ENCODE results near the gene KBTBD6. TPM values are rescaled to one million over a fixed set of nuclear protein-coding genes. Genes with fewer than 3 reads are reported as not detected.

The KBTBD6 gene
- total and polyA plus RNA-seq, 4 donors: 2.1 to 5.1 (median 3.8) TPM

- Histone ChIP-seq H3K9me3 (ENCODE audit: control insufficient read depth in 4 of 4, low read length in 3 of 4) (no peaks in the 10 kb centered on the region), H3K27ac (ENCODE audit: low read depth in 1 of 2, low read length in 2 of 2) (no peak overlapping the region), H3K4me1 (ENCODE audit: control insufficient read depth in 4 of 4, insufficient read depth in 4 of 4, low read length in 3 of 4) (no peaks in the 10 kb centered on the region), H3K4me3 (ENCODE audit: low read depth in 1 of 3, low read length in 3 of 3) (no peak overlapping the region), H3K9ac (ENCODE audit: low read depth in 1 of 2, low read length in 2 of 2) (no peak overlapping the region), H3K36me3 (ENCODE audit: control insufficient read depth in 4 of 4, insufficient read depth in 3 of 4, low read depth in 1 of 4, low read length in 3 of 4) (peaks cover 0 to 1% (median 0%) of the 10 kb centered on the region in 4 donors), H3K27me3 (ENCODE audit: control insufficient read depth in 4 of 4, insufficient read depth in 4 of 4, low read length in 3 of 4) (no peaks in the 10 kb centered on the region)
- TF ChIP-seq FOXA2 (IDR thresholded peaks at IDR 0.05) (no peak), YY1 (IDR thresholded peaks at IDR 0.05) (no peak), TAF1 (conservative IDR thresholded peaks at IDR 0.05) (no peak), NR2F2 (IDR thresholded peaks at IDR 0.05) (no peak), HNF4G (IDR thresholded peaks at IDR 0.05) (no peak), RAD21 (IDR thresholded peaks at IDR 0.05) (no peak), RXRA (IDR thresholded peaks at IDR 0.05) (no peak), REST (IDR thresholded peaks at IDR 0.05) (no peak), JUND (IDR thresholded peaks at IDR 0.05) (no peak), HNF4A (conservative IDR thresholded peaks at IDR 0.05) (no peak), EGR1 (IDR thresholded peaks at IDR 0.05; ENCODE audit: low read depth in 2 of 2) (no peak), FOXA1 (IDR thresholded peaks at IDR 0.05) (no peak), GABPA (IDR thresholded peaks at IDR 0.05 in 1 of 2, conservative IDR thresholded peaks at IDR 0.05 in 1 of 2) (no peak), SP1 (IDR thresholded peaks at IDR 0.05) (no peak)
- TF ChIP-seq, protein P1, sequence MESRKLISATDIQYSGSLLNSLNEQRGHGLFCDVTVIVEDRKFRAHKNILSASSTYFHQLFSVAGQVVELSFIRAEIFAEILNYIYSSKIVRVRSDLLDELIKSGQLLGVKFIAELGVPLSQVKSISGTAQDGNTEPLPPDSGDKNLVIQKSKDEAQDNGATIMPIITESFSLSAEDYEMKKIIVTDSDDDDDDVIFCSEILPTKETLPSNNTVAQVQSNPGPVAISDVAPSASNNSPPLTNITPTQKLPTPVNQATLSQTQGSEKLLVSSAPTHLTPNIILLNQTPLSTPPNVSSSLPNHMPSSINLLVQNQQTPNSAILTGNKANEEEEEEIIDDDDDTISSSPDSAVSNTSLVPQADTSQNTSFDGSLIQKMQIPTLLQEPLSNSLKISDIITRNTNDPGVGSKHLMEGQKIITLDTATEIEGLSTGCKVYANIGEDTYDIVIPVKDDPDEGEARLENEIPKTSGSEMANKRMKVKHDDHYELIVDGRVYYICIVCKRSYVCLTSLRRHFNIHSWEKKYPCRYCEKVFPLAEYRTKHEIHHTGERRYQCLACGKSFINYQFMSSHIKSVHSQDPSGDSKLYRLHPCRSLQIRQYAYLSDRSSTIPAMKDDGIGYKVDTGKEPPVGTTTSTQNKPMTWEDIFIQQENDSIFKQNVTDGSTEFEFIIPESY (IDR thresholded peaks at IDR 0.05): no peak
- TF ChIP-seq, protein P2, sequence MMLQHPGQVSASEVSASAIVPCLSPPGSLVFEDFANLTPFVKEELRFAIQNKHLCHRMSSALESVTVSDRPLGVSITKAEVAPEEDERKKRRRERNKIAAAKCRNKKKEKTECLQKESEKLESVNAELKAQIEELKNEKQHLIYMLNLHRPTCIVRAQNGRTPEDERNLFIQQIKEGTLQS (IDR thresholded peaks at IDR 0.05): no peak
- TF ChIP-seq, protein P3, sequence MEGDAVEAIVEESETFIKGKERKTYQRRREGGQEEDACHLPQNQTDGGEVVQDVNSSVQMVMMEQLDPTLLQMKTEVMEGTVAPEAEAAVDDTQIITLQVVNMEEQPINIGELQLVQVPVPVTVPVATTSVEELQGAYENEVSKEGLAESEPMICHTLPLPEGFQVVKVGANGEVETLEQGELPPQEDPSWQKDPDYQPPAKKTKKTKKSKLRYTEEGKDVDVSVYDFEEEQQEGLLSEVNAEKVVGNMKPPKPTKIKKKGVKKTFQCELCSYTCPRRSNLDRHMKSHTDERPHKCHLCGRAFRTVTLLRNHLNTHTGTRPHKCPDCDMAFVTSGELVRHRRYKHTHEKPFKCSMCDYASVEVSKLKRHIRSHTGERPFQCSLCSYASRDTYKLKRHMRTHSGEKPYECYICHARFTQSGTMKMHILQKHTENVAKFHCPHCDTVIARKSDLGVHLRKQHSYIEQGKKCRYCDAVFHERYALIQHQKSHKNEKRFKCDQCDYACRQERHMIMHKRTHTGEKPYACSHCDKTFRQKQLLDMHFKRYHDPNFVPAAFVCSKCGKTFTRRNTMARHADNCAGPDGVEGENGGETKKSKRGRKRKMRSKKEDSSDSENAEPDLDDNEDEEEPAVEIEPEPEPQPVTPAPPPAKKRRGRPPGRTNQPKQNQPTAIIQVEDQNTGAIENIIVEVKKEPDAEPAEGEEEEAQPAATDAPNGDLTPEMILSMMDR (IDR thresholded peaks at IDR 0.05; ENCODE audit: low read depth, low read length, missing input control): no peak
- TF ChIP-seq, protein P4, sequence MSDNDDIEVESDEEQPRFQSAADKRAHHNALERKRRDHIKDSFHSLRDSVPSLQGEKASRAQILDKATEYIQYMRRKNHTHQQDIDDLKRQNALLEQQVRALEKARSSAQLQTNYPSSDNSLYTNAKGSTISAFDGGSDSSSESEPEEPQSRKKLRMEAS (IDR thresholded peaks at IDR 0.05): no peak
- 78% methylated on average over 2 of the region's 2 CpGs for WGBS
- DNase-seq (ENCODE audit: low spot score): no peak
Observed at GRCh38 chr13:41122838-41123237, 9.8 kb downstream of the KBTBD6 start.
